Keratinocyte (primary cell): ENCODE results near the gene CEP57L1. TPM values are rescaled to one million over a fixed set of nuclear protein-coding genes. Genes with fewer than 3 reads are reported as not detected.

Experiments
- DNase-seq: peaks from one replicate; pipeline ENCODE4 v3.0.0-alpha.2; 2011; ENCODE audit warnings: low read depth, missing footprints, low spot score
- FAIRE-seq: peaks from 2 replicates; lab custom pipeline; 2011; peaks lifted over from hg19 to GRCh38; lab: Jason Lieb, UNC
- H2AFZ ChIP-seq: 2 replicates; pipeline ENCODE4 v1.6.0; 2012; ENCODE audit warnings: low read length, control low read depth, inconsistent platforms; ENCODE audit not compliant: control insufficient read depth
- H3K27ac ChIP-seq: 2 replicates; pipeline ENCODE4 v1.5.1; 2011; ENCODE audit warnings: low read length; ENCODE audit not compliant: control insufficient read depth, insufficient read depth
- H3K27me3 ChIP-seq: 3 replicates; pipeline ENCODE4 v1.6.0; 2011; ENCODE audit warnings: low read length; ENCODE audit not compliant: control insufficient read depth, insufficient read depth; ENCODE audit errors: extremely low read depth
- H3K36me3 ChIP-seq, 2 experiments: 2 replicates in 1 of 2; 3 replicates in 1 of 2; pipeline ENCODE4 v1.5.1; 2011; ENCODE audit warnings: low read length in 2 of 2, mild to moderate bottlenecking in 1 of 2; ENCODE audit not compliant: control insufficient read depth in 2 of 2, insufficient read depth in 2 of 2; ENCODE audit errors: extremely low read depth in 1 of 2
- H3K4me1 ChIP-seq: 3 replicates; pipeline ENCODE4 v1.5.1; 2011; ENCODE audit warnings: low read length; ENCODE audit not compliant: control insufficient read depth, insufficient read depth; ENCODE audit errors: extremely low read depth
- H3K4me2 ChIP-seq: 3 replicates; pipeline ENCODE4 v1.6.0; 2011; ENCODE audit warnings: low read depth, low read length; ENCODE audit not compliant: control insufficient read depth, insufficient read depth; ENCODE audit errors: extremely low read depth
- H3K4me3 ChIP-seq, 3 experiments: fragments of 200-600 bp in 1 of 3; sonication (generic) in 1 of 3; 2 replicates in 2 of 3; 3 replicates in 1 of 3; pipeline ENCODE4 v1.5.1; 2011 to 2016; ENCODE audit warnings: low read length in 3 of 3, mild to moderate bottlenecking in 3 of 3, control low read depth in 2 of 3, inconsistent platforms in 1 of 3, low read depth in 1 of 3, mixed read lengths in 1 of 3, mixed run types in 1 of 3, moderate library complexity in 1 of 3; ENCODE audit not compliant: control insufficient read depth in 2 of 3, insufficient read depth in 2 of 3; ENCODE audit errors: extremely low read depth in 1 of 3
- H3K79me2 ChIP-seq: 2 replicates; pipeline ENCODE4 v1.6.0; 2012; ENCODE audit warnings: low read length; ENCODE audit not compliant: control insufficient read depth, insufficient read depth
- H3K9ac ChIP-seq: 3 replicates; pipeline ENCODE4 v1.6.0; 2011; ENCODE audit warnings: low read length; ENCODE audit not compliant: control insufficient read depth, insufficient read depth; ENCODE audit errors: extremely low read depth
- H3K9me1 ChIP-seq: 3 replicates; pipeline ENCODE4 v1.6.0; 2011; ENCODE audit warnings: low read length; ENCODE audit not compliant: control insufficient read depth, insufficient read depth; ENCODE audit errors: extremely low read depth
- H3K9me3 ChIP-seq: 2 replicates; pipeline ENCODE4 v1.5.1; 2012; ENCODE audit warnings: low read depth, low read length; ENCODE audit not compliant: control insufficient read depth
- H4K20me1 ChIP-seq: 3 replicates; pipeline ENCODE4 v1.6.0; 2011; ENCODE audit warnings: low read length; ENCODE audit not compliant: control insufficient read depth, insufficient read depth; ENCODE audit errors: extremely low read depth
- EZH2 ChIP-seq: IDR thresholded peaks from one replicate; pipeline ENCODE4 v1.6.1; 2012; ENCODE audit warnings: inconsistent platforms, mild to moderate bottlenecking, low read length, moderate library complexity
- dilution Hi-C: fragments of 300-500 bp; cut with MboI; formaldehyde crosslinking; loops from one replicate; pipeline ENCODE4 v1.7.0; 2020; ENCODE audit warnings: low sequenced_read_pairs; ENCODE audit not compliant: extremely low pct_ligation_motif_present
- polyA plus RNA-seq, 5 experiments: library from polyadenylated mRNA; depleted of rRNA in 3 of 5; stranded (reverse) in 3 of 5; stranded (forward) in 1 of 5; unstranded in 1 of 5; fragments of >200 nt; gene quantifications; 1 replicate in 1 of 5; 2 replicates in 3 of 5; 3 replicates in 1 of 5; pipeline versions ENCODE4 v1.2.1 to v1.2.3, GENCODE V29; 2011 to 2012; ENCODE audit warnings: missing spikeins in 2 of 5, low read depth in 1 of 5, low replicate concordance in 1 of 5
- TF ChIP-seq, protein P1 (sequence below), 3 experiments: IDR thresholded peaks in 1 of 3; conservative IDR thresholded peaks in 1 of 3; optimal IDR thresholded peaks in 1 of 3; 2 replicates in 2 of 3; 3 replicates in 1 of 3; pipeline versions ENCODE3 to v1.5.1; 2011; ENCODE audit warnings: low read length in 3 of 3, mild to moderate bottlenecking in 3 of 3, moderate library complexity in 2 of 3, control low read depth in 1 of 3, inconsistent platforms in 1 of 3; ENCODE audit not compliant: insufficient read depth in 2 of 3; ENCODE audit errors: extremely low read depth in 1 of 3

CEP57L1 gene
- polyA plus RNA-seq, 1 donor (not counting 4 experiments of a cell fraction or from before 2014, with no cell fraction given) = 14.2 TPM

DNA sequence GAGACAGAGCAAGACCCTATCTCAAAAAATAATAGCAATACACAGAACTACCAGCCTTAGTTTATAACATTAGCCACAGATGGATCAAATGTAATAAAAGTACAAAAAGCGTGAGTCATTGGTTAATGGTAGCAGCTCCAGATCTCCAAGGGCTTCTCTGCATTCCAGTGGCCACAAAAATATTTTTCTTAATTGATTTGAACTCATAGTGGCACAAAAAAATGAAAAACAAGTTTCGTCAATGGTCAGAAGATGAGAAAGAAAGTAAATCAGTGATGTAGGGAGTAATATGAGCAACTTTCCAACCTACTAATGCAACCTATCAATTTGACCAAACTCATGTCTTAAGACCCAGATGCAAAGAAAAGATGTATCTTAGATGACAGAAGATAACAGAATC is 79.6 kb downstream of the CEP57L1 start:
- Histone ChIP-seq H3K4me3 (no peak overlapping the region), H2AFZ (no peak overlapping the region), H3K4me1 (no peaks in the 10 kb centered on the region), H3K36me3 (no peaks in the 10 kb centered on the region), H3K27ac (no peak overlapping the region), H3K4me2 (no peak overlapping the region), H3K9me3 (no peaks in the 10 kb centered on the region), H3K9me1 (no peaks in the 10 kb centered on the region), H3K27me3 (no peaks in the 10 kb centered on the region), H3K9ac (no peak overlapping the region), H3K79me2 (no peaks in the 10 kb centered on the region), H4K20me1 (no peaks in the 10 kb centered on the region)
- TF ChIP-seq, protein P1, sequence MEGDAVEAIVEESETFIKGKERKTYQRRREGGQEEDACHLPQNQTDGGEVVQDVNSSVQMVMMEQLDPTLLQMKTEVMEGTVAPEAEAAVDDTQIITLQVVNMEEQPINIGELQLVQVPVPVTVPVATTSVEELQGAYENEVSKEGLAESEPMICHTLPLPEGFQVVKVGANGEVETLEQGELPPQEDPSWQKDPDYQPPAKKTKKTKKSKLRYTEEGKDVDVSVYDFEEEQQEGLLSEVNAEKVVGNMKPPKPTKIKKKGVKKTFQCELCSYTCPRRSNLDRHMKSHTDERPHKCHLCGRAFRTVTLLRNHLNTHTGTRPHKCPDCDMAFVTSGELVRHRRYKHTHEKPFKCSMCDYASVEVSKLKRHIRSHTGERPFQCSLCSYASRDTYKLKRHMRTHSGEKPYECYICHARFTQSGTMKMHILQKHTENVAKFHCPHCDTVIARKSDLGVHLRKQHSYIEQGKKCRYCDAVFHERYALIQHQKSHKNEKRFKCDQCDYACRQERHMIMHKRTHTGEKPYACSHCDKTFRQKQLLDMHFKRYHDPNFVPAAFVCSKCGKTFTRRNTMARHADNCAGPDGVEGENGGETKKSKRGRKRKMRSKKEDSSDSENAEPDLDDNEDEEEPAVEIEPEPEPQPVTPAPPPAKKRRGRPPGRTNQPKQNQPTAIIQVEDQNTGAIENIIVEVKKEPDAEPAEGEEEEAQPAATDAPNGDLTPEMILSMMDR (optimal IDR thresholded peaks at IDR 0.05 in 1 of 3, IDR thresholded peaks at IDR 0.05 in 1 of 3, conservative IDR thresholded peaks at IDR 0.05 in 1 of 3; ENCODE audit: extremely low read depth in 1 of 3, insufficient read depth in 2 of 3, low read length in 3 of 3) = no peak
- no peak for TF ChIP-seq EZH2
- FAIRE-seq (peak; percentile 5), DNase-seq (no peak)
- dilution Hi-C loops = no loop called here

DNA sequence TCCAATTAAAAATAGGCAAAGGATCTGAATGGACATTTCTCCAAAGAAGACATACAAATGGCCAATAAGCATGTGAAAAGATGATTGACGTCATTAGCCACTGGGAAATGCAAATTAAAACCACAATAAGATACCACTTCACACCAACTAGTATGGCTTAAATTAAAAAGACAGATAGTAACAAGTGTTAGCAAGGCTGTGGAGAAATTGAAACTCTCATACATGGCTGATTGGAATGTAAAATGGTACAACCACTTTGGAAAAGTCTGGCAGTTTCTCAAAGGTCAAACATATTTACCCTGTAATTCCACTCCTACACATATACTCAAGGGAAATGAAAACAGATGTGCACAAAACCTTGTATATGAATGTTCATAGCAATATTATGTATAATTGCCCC is 83.6 kb downstream of the CEP57L1 start:
- Histone ChIP-seq H4K20me1 (no peaks in the 10 kb centered on the region), H3K27ac (no peak overlapping the region), H3K79me2 (no peaks in the 10 kb centered on the region), H3K4me1 (no peaks in the 10 kb centered on the region), H3K4me2 (no peak overlapping the region), H3K9me1 (no peaks in the 10 kb centered on the region), H3K9ac (no peak overlapping the region), H3K4me3 (no peak overlapping the region), H3K9me3 (no peaks in the 10 kb centered on the region), H2AFZ (no peak overlapping the region), H3K36me3 (no peaks in the 10 kb centered on the region), H3K27me3 (no peaks in the 10 kb centered on the region)
- FAIRE-seq (no peak), DNase-seq (no peak)
- TF ChIP-seq, protein P1 (optimal IDR thresholded peaks at IDR 0.05 in 1 of 3, IDR thresholded peaks at IDR 0.05 in 1 of 3, conservative IDR thresholded peaks at IDR 0.05 in 1 of 3; ENCODE audit: extremely low read depth in 1 of 3, insufficient read depth in 2 of 3, low read length in 3 of 3) = no peak
- TF ChIP-seq EZH2 = no peak
- dilution Hi-C loops = no loop called here
